Kasumi-1 (cell line): Measurements from ENCODE around the gene SLC35F3.

Source experiments
- DNase-seq, 2 experiments: peaks; one replicate each; lab custom pipeline; 2025; lab: John Stamatoyannopoulos, UW

SLC35F3 gene

DNA sequence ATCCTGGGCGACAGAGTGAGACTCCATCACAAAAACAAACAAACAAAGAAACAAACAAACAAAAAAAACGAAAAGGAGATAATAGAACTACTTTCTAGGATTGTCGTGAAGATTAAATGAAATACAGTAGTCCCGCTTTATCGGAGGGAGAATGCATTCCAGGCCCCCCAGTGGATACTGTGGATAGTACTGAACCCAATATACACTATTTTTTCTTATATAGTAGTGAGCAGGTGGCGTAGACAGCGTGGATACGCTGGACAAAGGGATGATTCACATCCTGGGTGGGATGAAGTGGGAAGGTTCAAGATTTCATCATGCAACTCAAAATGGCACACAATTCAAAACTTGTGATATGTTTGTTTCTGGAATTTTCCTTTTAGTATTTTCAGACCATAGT lies 8.0 kb downstream of the SLC35F3 start:
- no peak for DNase-seq

DNA sequence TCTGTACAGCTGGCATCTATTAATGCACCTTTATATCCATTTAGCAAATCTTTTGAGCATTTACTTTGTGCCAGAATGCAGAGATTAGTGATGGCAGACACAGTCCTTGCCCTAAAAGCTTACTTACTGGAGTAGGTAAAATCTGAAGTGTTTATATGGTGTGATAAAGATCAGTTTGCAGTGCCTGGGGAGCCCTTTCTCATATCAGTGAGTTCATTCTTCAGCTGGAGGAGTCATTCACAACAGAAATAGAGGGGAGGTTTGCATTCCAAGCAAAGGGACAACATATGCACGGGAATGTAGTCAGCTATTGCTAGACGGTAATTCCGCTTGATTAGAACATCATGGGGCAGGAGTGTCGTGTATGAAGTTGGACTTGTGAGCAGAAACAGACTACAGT lies 8.4 kb downstream of the SLC35F3 start:
- no peak for DNase-seq

DNA sequence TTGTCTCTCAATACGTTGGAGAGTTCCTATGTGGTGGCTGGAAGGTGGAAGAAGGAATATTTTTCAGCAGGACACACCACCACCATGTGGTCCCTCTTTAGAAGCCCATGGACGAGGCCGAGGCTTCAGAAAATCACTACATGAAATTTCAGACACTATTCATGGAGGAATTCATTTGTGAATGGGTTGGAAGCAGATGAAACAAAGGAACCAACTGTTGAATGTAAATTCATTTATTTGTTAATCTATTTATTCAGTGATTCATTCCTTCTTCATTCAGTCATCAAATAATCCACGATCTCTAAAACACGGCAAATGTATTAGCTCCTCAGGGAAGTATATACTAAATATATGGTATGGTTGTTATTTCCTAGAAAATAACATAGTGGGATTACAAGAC lies 12.2 kb downstream of the SLC35F3 start:
- no peak for DNase-seq

DNA sequence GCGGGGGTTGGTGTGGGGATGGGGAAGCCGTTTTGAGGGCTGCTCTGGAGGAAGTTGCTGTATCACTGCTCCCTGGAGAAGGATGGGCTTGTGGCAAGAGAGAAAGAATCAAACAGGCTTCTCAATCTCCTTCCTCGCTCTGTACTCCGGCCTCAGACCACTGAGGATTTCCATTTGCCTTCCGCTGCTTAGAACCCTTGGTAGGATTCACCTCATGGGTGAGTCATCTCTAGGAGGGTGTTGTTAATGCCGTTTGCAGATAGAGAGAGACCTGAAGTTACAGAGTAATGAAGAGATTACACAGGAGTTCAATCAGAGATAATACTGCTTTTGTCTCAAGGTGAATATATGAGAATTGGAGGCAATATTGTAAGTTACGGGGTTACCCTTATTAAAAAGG lies 15.3 kb downstream of the SLC35F3 start:
- peak in 1 of 2 experiments; percentile 11 for DNase-seq

DNA sequence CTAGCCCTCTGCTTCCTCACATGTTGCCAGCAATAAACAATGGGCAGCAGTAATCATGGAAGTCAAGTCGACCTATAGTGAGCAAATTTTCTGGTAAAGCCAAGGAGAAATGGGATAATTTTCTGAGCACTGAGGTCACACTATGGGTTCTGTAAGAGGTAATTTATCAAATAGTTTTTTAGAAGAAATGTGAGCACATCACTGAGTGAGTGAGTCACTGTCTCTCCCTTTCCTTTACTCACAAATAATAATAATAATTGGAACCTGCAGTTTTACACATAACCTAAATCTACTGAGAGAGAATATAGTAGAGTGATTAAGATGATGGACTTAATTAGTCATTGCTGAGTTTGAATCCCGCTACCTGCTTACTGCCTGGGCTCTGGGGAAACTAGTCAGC lies 23.6 kb downstream of the SLC35F3 start:
- no peak for DNase-seq

DNA sequence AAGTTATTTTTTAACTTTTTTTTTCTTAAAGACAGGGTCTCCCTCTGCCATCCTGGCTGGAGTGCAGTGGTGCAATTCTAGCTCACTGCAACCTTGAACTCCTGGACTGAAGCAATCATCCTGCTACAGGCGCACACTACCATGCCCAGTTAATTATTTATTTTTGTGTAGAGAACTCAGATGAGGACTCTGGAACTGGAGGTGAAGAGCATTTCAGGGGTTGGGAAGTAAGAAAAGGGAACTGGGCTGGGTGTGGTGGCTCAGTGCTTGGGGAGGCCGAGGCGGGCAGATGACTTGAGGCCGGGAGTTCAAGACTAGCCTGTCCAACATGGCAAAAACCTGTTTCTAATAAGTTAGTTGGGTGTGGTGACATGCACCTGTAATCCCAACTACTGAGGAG lies 28.9 kb downstream of the SLC35F3 start:
- no peak for DNase-seq

DNA sequence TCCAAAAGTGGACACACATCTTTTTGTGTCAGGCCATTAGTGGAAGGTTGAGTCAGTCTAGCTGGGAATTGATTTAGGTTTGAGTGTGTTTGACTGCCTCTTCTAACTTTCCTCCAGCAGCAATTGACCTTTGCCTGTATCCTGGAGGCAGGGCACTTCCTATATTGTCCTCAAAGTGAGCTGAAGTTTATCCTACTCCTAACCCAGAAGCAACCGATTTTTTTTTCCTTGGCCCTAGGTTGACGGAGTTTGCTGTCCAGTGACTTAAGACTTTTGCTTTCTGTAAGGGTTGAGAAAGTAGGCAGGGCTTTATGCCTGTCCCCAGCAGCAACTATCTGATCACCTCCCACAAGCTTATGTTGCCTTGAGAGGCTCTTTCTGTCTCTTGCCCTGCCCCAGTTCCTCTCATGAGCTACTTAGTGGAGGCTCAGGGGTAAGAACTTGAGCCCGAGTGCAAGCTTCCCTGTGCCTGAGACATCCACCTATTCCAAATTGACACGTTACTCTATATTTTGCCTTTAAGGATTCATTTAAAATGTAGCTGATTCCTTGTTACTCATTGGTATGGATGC lies 30.9 kb downstream of the SLC35F3 start:
- DNase-seq: no peak

DNA sequence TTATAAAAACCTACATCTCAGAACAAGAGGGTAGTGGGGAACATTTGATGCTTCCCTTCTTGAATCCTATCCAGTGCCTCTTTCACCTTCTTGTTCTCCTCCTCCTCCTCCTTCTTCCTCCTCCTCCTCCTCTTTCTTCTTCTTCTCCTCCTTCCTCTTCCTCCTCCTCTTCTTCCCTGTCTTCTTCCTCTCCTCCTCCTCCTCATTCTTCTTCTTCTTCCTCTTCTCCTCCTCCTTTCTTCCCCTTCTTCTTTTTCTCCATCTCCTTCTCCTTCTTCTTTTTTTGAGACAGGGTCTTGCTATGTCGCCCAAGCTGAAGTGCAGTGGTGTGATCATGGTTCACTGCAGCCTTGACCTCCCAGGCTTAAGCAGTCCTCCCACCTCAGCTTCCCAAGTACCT lies 31.9 kb downstream of the SLC35F3 start:
- DNase-seq: no peak

DNA sequence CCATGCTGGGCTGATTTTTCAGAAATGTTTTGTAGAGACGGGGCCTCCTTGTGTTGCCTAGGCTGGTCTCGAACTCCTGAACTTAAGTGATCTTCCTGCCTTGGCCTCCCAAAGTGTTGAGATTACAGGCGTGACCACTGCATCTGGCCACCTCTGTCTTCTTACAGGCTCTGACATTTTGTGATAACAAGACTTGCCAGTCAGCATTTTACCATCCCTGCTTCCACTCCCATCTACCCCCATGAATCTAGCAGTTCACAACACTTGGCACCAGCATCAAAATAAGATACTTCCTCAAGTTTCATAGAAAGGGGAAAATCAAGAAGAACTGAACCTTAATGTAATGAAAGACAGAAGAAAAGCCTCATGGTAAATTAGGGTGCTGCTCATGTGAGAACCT lies 32.4 kb downstream of the SLC35F3 start:
- DNase-seq: no peak

DNA sequence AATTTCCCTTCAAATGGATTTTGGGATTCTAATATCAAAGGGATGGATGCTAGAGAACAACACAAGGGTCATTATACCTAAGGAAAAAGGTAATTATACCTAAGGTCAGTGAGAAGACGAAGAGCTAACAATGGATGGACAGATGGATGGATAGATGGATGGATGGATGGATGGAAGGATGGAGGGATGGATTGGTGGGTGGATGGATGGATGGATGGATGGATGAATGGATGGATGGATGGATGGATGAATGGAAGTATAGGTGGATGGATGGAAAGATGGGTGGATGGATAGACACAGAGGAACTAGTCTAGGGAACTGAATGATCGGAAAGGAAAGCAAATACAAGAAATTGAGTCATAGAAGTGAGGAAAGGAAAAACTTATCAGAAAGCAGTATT lies 34.0 kb downstream of the SLC35F3 start:
- no peak for DNase-seq

DNA sequence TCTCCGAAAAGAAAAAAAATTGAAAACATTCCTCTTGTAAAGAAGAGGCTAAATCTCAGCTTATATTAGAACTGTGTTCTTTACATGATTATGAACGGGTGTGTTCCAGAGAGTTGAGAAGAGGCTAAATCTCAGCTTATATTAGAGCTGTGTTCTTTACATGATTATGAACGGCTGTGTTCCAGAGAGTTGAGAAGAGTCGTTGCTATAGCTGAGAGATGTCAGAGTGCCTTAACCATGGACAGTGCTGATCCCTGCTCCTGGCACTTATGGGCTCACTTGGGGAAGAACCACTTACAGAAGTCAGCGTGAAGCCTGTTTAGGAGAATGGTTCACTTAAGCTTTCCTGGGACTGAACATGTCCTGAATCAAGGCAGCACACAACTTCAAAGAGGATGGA lies 35.0 kb downstream of the SLC35F3 start:
- DNase-seq: no peak

DNA sequence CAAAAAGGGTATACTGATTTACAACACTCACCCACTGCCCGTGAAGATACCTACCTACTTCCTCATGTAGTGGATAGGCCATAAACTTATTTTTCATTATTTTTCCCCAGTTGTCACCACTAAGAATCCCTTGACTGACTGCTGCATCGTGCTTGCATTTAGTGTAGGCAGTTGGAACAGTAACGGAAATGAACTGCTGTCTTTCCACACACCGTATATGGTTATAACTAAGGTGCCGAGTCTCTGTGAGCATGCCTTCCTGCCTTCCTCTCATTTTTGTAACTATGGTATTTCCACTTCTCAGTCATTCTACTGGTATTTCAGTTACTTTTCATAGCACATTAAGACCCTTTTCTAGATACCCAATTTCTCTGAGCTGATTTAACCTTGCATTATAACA lies 36.4 kb downstream of the SLC35F3 start:
- DNase-seq: no peak

DNA sequence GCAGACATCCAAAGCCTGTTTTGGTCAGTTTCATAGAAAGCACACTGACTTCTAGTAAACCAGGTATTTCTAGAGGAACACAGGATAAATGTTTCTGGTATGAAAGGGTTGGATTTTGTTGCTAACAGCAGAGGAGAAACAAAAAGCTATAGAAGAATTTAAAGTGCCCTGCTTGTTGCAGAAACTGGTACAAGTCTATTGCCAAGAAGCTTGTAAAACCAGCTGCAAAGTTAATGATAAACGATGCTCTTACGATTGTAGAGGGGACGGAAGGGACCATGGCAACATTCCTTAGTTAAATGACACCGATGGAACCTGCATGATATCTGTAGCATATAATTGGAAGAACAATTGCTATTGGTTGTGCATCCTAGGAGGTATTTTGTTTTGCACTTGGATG lies 40.1 kb downstream of the SLC35F3 start:
- no peak for DNase-seq

DNA sequence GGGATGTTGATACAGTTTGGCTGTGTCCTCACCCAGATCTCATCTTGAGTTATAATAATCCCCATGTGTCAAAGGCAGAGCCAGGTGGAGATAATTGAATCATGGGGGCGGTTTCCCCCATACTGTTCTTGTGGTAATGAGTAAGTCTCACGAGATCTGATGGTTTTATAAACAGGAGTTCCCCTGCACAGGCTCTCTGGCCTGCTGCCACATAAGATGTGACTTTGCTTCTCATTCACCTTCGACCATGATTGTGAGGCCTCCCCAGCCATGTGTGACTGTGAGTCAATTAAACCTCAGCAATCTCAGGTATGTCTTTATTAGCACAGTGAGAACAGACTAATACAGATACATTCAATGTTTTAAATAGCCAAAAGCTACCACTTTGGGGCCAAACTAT lies 41.1 kb downstream of the SLC35F3 start:
- DNase-seq: no peak

DNA sequence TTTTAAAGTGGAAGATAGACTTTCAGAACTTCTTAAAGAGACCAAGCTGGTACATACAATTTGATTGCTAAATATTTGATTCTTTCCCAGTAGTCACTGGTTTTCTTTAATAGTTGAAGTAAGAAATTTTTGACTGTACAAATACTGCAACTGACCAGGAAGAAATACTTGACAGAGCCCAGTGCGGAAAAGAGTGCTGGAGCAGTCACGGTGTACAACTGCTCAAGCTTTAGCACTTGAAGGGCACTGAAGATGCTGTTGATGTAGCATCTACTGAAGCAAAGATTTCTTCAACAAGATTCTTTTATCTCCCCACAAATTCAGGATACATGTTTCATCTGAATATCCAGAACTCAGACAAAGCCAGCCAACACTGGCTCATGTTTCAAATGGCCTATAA lies 41.5 kb downstream of the SLC35F3 start:
- DNase-seq: no peak

DNA sequence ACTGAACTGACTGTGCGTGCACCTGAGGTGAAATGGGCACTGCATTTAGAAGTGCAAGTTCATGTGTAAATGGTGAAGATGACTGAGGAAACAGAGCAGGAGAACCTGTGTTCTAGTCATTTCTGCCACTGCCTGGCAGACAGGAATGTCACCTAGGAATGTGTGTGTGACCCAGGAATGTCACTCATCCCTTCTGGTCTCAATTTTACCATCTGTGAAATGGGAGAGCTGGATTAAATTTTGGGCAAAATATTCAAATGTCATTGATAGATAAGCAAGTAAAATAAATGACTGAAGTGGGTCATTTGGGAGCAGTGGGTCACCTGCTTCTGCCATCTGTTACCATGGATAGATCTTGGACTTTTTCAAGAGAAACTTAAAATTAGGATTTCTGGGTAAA lies 42.2 kb downstream of the SLC35F3 start:
- no peak for DNase-seq

DNA sequence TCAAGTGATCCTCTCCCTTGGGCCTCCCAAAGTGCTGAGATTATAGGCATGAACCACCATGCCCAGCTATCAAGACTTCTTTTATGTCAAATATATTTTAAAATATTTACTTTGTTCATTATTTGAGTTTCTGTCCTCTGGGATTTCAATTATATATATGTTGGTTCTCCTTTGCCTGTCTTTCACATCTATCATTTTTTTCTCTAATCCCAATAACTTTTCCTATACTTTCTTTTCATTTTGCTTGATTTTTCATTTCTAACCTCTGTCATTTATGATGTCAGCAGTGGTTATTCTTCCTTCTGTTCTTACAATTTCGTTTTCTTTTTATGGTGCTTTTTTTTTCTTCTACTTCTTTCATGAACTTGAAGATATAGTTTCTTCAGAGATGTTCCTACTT lies 47.3 kb downstream of the SLC35F3 start:
- DNase-seq: no peak

DNA sequence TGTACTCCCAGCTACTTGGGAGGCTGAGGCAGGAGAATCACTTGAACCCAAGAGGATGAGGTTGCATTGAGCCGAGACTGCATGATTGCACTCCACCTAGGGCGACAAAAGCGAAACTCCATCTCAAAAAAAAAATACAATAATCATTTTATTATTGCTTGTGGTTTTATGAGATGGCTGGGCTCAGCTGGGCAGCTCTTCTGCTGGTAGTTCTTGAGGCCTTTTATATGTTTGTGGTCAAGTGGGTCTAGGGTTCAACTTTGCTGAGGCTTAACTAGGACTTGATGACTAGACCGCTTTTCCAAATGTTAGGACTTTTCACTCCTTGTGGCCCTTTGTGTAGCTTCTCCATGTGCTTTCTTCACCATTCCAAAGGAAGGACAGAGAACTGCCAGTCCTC lies 53.2 kb downstream of the SLC35F3 start:
- DNase-seq: no peak

DNA sequence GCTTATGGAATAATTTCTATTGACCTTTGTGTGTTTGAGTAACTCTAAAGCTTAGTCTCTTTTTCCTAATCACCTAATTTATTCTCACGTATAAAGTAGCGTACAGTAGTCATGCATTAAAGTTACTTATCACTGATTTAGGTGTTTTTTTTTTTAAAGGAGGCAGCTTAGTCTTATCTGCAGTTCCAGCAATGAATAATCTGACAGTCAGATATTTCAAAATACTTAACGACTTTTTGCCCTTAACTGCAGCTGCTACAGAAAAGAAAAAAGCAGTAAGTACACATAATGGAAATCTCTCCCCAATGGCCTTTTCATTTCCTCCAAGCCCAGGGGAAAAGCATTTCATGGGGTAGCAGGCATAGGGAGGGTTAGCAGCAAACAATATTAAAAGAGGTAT lies 54.6 kb downstream of the SLC35F3 start:
- DNase-seq: no peak

DNA sequence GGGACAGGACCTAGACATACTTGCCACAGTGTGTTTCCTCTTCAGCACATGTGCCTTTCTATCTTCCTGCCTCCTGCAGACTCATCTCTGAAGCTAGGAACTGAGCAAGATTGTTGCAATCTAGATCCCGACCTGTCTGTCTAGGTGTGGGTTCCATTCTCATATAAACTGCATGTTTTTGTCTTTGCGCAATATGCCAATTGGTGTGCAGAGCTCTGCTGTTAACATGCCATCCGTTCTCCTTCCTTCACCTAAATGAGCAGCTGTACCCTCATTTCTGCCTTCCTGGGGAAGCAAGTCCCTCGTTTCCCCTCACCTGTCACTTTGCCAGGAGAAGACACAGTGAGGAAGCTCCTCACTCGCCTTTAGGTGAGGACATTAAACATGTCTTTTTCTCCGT lies 55.5 kb downstream of the SLC35F3 start:
- no peak for DNase-seq

DNA sequence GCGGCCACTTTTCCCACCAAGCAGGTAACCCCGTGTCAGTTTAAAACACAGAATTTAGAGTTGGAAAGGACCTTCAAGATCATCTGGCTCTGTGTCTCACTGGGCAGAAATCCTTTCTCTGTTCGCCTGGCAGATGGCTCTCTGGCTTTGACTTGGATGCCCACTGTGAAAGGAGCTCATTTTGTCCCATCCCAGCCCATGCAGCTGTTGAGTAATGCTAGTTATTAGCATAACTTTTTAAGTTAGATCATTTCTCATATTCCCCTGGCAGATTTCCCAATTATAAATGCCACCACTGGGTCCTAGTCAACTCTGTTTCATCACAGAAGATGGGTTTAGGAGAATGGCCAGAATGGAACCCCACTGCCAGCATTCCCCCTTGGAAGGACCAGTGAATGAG lies 55.9 kb downstream of the SLC35F3 start:
- no peak for DNase-seq

DNA sequence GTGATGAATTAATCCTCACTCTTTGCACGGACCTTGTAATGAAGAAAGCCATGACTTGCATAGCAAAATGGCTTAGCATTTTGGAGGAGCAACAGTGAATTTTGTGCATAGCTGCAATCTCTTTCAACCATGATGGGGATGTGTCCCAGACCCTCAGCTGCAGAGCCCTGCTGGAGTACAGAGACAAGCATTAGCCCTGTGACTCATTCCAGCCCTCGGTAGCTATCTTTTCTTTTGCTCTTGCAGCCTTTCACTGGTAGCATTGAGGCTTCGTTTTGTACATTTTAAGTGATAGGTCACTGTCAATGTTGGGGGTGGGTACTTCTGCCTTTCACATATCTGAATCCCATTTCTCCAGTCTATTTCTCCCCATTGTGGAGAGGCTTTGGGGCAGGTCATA lies 58.4 kb downstream of the SLC35F3 start:
- no peak for DNase-seq

DNA sequence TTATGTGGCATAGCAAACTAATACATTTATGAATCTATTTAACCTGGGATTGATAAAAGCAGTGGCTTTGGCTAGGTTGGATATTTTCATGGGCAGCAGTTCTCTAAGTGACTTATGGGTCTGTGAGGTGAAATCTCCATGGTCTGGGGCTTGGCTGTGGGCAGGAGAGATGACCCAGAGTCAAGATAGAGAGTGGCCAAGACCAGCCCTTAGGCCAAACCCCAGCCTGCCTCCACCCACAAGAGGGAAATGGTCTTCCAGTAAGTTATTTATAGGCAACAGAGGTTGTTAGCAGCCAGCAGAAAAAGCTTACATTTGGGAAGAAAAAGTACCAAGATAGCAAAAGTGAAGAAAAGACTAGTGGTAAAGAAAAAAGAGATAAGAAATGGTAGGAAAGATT lies 61.4 kb downstream of the SLC35F3 start:
- no peak for DNase-seq

DNA sequence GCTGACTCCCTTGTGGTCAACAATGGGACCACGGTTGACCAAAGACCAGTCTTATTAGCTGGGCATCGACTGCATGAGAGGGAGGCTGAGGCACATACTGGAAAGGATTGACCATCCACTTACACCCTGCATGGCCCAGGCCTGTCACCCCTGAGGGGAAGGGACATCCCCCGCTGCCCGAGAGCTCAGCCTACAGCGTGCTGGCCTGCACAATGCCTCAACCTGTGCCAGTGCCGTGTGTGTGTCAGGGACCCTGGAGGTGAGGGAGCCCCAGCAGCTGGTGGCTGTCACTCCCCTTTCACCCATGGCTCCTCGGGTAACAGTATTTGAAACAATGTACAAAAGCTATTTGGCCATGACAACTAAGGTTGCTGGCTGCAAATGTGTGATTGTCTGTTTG lies 67.3 kb downstream of the SLC35F3 start:
- no peak for DNase-seq

DNA sequence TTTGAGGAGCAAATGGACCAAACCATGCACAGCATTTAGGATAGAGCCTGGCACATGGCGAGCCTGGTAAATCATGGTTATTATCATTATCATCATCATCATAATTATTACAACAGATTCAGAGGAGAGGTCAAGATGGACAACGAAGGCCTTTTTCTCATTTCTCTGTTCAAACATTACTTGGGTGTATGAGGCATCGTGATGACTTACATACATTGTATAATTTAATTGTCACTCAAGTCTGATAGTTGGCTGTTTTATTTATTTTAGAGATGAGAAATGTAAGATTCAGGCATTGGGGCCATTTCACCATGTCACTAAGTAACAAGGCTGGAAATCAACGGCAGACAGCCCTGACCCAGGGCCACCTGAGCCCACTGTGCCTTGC lies 68.1 kb downstream of the SLC35F3 start:
- no peak for DNase-seq
